HepG2 (cell line): ENCODE measurements around the gene PCGF6. TPM values are rescaled to one million over a fixed set of nuclear protein-coding genes. Genes with fewer than 3 reads are reported as not detected.

ENCODE experiments used
- ATAC-seq: fragments of 200-7000 bp; cut with Tn5 transposase; 3 replicates; pipeline ENCODE4 v1.9.1; 2020; ENCODE audit warnings: mild to moderate bottlenecking, moderate library complexity
- BruUV-seq: library from RNA; stranded (reverse); fragments of 400-500 nt; replicated peaks from 2 replicates; lab custom pipeline; 2021; lab: Mats Ljungman, UMichigan
- CTCF ChIA-PET: fragments of 300-600 bp; formaldehyde crosslinking; extraction: SDS; loops from one replicate; lab custom pipeline; 2021; ENCODE audit warnings: low total read pairs, inconsistent platforms, low intra/inter-chr PET ratio; lab: Yijun Ruan, JAX
- POLR2A ChIA-PET: fragments of 350-600 bp; sonication (Branson Sonifier 250); formaldehyde crosslinking; loops from one replicate; lab custom pipeline; 2020; ENCODE audit warnings: antibody characterized with exemption, inconsistent platforms; lab: Yijun Ruan, JAX
- DNase-seq: peaks from one replicate; pipeline ENCODE4 v3.0.0-alpha.2; 2015; ENCODE audit warnings: low spot score
- FAIRE-seq: peaks from 3 replicates; lab custom pipeline; 2011; peaks lifted over from hg19 to GRCh38; lab: Jason Lieb, UNC
- H2AFZ ChIP-seq: one replicate; pipeline ENCODE4 v1.6.1; 2011; ENCODE audit warnings: low read length, inconsistent platforms
- H3K27ac ChIP-seq: fragments of 300-600 bp; 3 replicates; pipeline ENCODE4 v1.8.0; 2011; ENCODE audit warnings: mixed run types, mild to moderate bottlenecking, mixed read lengths, low read length, inconsistent platforms; ENCODE audit not compliant: insufficient read depth; ENCODE audit errors: extremely low read length
- H3K27me3 ChIP-seq, 2 experiments: fragments of 200-600 bp in 1 of 2; 2 replicates in 1 of 2; 3 replicates in 1 of 2; pipeline versions ENCODE4 v1.6.0 to v1.8.0; 2011; ENCODE audit warnings: low read length in 2 of 2, mild to moderate bottlenecking in 2 of 2, moderate library complexity in 2 of 2, inconsistent platforms in 1 of 2; ENCODE audit not compliant: insufficient read depth in 2 of 2, control insufficient read depth in 1 of 2
- H3K36me3 ChIP-seq, 2 experiments: fragments of 200-600 bp in 1 of 2; replicated peaks in 1 of 2; 2 replicates in 1 of 2; 3 replicates in 1 of 2; pipeline versions ENCODE4 v1.5.1 to v1.8.0; 2011; ENCODE audit warnings: low read length in 2 of 2, inconsistent platforms in 1 of 2; ENCODE audit not compliant: insufficient read depth in 2 of 2, control insufficient read depth in 1 of 2
- H3K4me1 ChIP-seq: 2 replicates; pipeline ENCODE4 v1.5.1; 2012; ENCODE audit warnings: low read length, inconsistent platforms; ENCODE audit not compliant: insufficient read depth
- H3K4me2 ChIP-seq: 2 replicates; pipeline ENCODE4 v1.6.0; 2011; ENCODE audit warnings: low read depth, low read length, inconsistent platforms
- H3K4me3 ChIP-seq, 3 experiments: fragments of 200-600 bp in 1 of 3; sonication (generic), shearing (Covaris generic) in 1 of 3; replicated peaks in 1 of 3; 2 replicates each; pipeline ENCODE4 v1.5.1; 2011 to 2016; ENCODE audit warnings: low read length in 3 of 3, inconsistent platforms in 2 of 3, low read depth in 2 of 3, mild to moderate bottlenecking in 2 of 3, control low read depth in 1 of 3, mixed read lengths in 1 of 3; ENCODE audit not compliant: insufficient read depth in 1 of 3
- H3K79me2 ChIP-seq: one replicate; pipeline ENCODE4 v1.6.1; 2011; ENCODE audit warnings: low read length, inconsistent platforms; ENCODE audit not compliant: insufficient read depth
- H3K9ac ChIP-seq: 2 replicates; pipeline ENCODE4 v1.6.0; 2011; ENCODE audit warnings: mild to moderate bottlenecking, low read depth, low read length, inconsistent platforms; ENCODE audit not compliant: insufficient read depth
- H3K9me3 ChIP-seq: 2 replicates; pipeline ENCODE4 v1.5.1; 2012; ENCODE audit warnings: mild to moderate bottlenecking, low read length
- H4K20me1 ChIP-seq: 2 replicates; pipeline ENCODE4 v1.6.0; 2011; ENCODE audit warnings: inconsistent platforms, mild to moderate bottlenecking, low read length, moderate library complexity; ENCODE audit not compliant: insufficient read depth
- IRF2 ChIP-seq: IDR thresholded peaks from 2 replicates; pipeline ENCODE4 v1.6.1; 2018; ENCODE audit warnings: missing genetic modification reagents, missing compliant biosample characterization
- SETDB1 ChIP-seq: sonication (generic); formaldehyde crosslinking; IDR thresholded peaks from 2 replicates; pipeline ENCODE4 v1.5.1; 2020; ENCODE audit warnings: missing genetic modification reagents, mild to moderate bottlenecking, borderline replicate concordance
- ZNF562 ChIP-seq: sonication (generic); formaldehyde crosslinking; IDR thresholded peaks from 2 replicates; pipeline ENCODE4 v1.8.0; 2022; ENCODE audit warnings: missing genetic modification reagents, borderline replicate concordance
- ZNF629 ChIP-seq: sonication (generic); formaldehyde crosslinking; conservative IDR thresholded peaks from 2 replicates; pipeline ENCODE4 v1.5.0; 2020; ENCODE audit warnings: missing genetic modification reagents
- WGBS: methylation state at CpG from one replicate; pipeline ENCODE4 v1.1.6; 2017; ENCODE audit warnings: low lambda C conversion rate; 5-methylcytosine and 5-hydroxymethylcytosine counted together
- in situ Hi-C: cut with HindIII; loops from 2 replicates; pipeline ENCODE4 v1.10.0; 2017; ENCODE audit warnings: low pct_unique_long_range_greater_than_20kb; ENCODE audit not compliant: extremely low pct_ligation_motif_present
- intact Hi-C: fragments of 100-400 bp; cut with micrococcal nuclease; formaldehyde crosslinking; loops from one replicate; pipeline ENCODE4 v1.10.0; 2022; ENCODE audit not compliant: unreplicated experiment
- polyA plus RNA-seq, 8 experiments: library from polyadenylated mRNA; depleted of rRNA in 3 of 8; stranded (reverse) in 7 of 8; unstranded in 1 of 8; fragments of >200 nt; fragmentation: Illumina TruSeq in 4 of 8; extraction: Trizol in 4 of 8; gene quantifications; 2 replicates each; pipeline versions ENCODE4 v1.2.1 to v1.2.3, GENCODE V29; 2011 to 2016; ENCODE audit warnings: low read depth in 4 of 8, missing spikeins in 1 of 8, mixed read lengths in 1 of 8; ENCODE audit not compliant: insufficient read depth in 1 of 8
- total RNA-seq, 5 experiments: library from RNA; depleted of rRNA; stranded (reverse); fragments of >200 nt; fragmentation: Illumina TruSeq; extraction: Trizol; gene quantifications; 2 replicates each; pipeline ENCODE4 v1.2.3, GENCODE V29; 2016; ENCODE audit warnings: low read depth in 1 of 5
- TF ChIP-seq, protein P1 (sequence below): sonication (generic); formaldehyde crosslinking; IDR thresholded peaks from 2 replicates; pipeline ENCODE4 v1.4.0; 2020; ENCODE audit warnings: low read depth, missing genetic modification reagents
- TF ChIP-seq, protein P2 (sequence below): sonication (generic); formaldehyde crosslinking; IDR thresholded peaks from 2 replicates; pipeline ENCODE4 v1.4.0; 2020; ENCODE audit warnings: missing genetic modification reagents, borderline replicate concordance

The PCGF6 gene
- total and polyA plus RNA-seq, 2 of the 13 experiments (the other 11 are each of a cell fraction or from before 2014, with no cell fraction given) = 5.2 to 19.4 TPM

DNA sequence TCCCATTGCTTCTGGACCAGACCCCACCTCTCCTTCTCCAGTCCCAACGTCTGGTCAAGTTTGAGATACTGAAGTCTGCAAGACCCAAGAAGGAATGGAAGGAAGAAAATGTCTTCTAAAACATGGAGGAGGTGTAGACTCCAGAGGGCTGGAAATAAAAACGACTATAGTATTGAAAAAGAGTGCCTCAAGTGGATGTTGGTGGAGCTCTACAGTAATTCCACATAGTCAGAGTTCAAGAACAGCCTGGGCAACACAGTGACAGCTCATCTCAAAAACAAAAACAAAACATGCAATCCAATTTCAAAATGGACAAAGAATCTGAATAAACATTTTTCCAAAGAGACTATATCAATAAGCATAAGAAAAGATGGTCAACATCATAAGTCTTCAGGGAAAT, 2.3 kb upstream of the PCGF6 start:
- intact Hi-C loops = no loop called here
- Histone ChIP-seq H3K27me3 (no peaks in the 10 kb centered on the region; a peak in 1 of 5 replicates), H3K9me3 (no peaks in the 10 kb centered on the region), H3K79me2 (peaks cover 10% of the 10 kb centered on the region), H3K36me3 (peaks cover 0 to 1% of the 10 kb centered on the region in 2 experiments; a peak in 1 of 5 replicates), H3K9ac (no peak overlapping the region), H3K4me3 (no peak overlapping the region), H4K20me1 (no peaks in the 10 kb centered on the region), H3K4me2 (no peak overlapping the region), H2AFZ (no peak overlapping the region), H3K4me1 (peaks cover 24% of the 10 kb centered on the region), H3K27ac (no peak overlapping the region)
- CTCF ChIA-PET = no interaction called here
- 11% methylated on average over 2 of the region's 2 CpGs for WGBS
- FAIRE-seq = no peak
- POLR2A ChIA-PET = interaction anchor here (1.0 to 1.6 kb wide), 2 partner anchors 12 to 43 kb away, joined by 3 to 4 read pairs; partner anchors contain the start of genes ATP5MK and PDCD11
- in situ Hi-C loops = no loop called here
- no peak for ATAC-seq
- no TSS peak for BruUV-seq
- peak; percentile 13 for DNase-seq
- TF ChIP-seq ZNF562 (CRISPR knock-in tag) (no peak), SETDB1 (CRISPR knock-in tag) (no peak), ZNF629 (no peak), IRF2 (no peak)
- TF ChIP-seq, protein P1, sequence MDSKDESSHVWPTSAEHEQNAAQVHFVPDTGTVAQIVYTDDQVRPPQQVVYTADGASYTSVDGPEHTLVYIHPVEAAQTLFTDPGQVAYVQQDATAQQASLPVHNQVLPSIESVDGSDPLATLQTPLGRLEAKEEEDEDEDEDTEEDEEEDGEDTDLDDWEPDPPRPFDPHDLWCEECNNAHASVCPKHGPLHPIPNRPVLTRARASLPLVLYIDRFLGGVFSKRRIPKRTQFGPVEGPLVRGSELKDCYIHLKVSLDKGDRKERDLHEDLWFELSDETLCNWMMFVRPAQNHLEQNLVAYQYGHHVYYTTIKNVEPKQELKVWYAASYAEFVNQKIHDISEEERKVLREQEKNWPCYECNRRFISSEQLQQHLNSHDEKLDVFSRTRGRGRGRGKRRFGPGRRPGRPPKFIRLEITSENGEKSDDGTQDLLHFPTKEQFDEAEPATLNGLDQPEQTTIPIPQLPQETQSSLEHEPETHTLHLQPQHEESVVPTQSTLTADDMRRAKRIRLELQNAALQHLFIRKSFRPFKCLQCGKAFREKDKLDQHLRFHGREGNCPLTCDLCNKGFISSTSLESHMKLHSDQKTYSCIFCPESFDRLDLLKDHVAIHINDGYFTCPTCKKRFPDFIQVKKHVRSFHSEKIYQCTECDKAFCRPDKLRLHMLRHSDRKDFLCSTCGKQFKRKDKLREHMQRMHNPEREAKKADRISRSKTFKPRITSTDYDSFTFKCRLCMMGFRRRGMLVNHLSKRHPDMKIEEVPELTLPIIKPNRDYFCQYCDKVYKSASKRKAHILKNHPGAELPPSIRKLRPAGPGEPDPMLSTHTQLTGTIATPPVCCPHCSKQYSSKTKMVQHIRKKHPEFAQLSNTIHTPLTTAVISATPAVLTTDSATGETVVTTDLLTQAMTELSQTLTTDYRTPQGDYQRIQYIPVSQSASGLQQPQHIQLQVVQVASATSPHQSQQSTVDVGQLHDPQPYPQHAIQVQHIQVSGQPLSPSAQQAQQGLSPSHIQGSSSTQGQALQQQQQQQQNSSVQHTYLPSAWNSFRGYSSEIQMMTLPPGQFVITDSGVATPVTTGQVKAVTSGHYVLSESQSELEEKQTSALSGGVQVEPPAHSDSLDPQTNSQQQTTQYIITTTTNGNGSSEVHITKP (CRISPR knock-in tag) = no peak
- TF ChIP-seq, protein P2, sequence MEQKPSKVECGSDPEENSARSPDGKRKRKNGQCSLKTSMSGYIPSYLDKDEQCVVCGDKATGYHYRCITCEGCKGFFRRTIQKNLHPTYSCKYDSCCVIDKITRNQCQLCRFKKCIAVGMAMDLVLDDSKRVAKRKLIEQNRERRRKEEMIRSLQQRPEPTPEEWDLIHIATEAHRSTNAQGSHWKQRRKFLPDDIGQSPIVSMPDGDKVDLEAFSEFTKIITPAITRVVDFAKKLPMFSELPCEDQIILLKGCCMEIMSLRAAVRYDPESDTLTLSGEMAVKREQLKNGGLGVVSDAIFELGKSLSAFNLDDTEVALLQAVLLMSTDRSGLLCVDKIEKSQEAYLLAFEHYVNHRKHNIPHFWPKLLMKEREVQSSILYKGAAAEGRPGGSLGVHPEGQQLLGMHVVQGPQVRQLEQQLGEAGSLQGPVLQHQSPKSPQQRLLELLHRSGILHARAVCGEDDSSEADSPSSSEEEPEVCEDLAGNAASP = no peak
